GM06990 (cell line): Measurements from ENCODE around the gene SLC35E2B.

ENCODE experiments used
- DNase-seq: peaks from one replicate; pipeline ENCODE4 v3.0.0-alpha.2; 2011; ENCODE audit not compliant: insufficient read length; ENCODE audit errors: extremely low read depth
- H3K27me3 ChIP-seq: replicated peaks from 2 replicates; pipeline ENCODE4 v1.6.0; 2011; ENCODE audit warnings: low read length; ENCODE audit not compliant: control insufficient read depth, insufficient read depth
- H3K36me3 ChIP-seq: 2 replicates; pipeline ENCODE4 v1.5.1; 2011; ENCODE audit warnings: low read length; ENCODE audit not compliant: control insufficient read depth, insufficient read depth
- H3K4me3 ChIP-seq: replicated peaks from 2 replicates; pipeline ENCODE4 v1.5.1; 2011; ENCODE audit warnings: low read depth, mild to moderate bottlenecking, control low read depth, low read length
- CTCF ChIP-seq: IDR thresholded peaks from 2 replicates; pipeline ENCODE4 v1.5.1; 2011; ENCODE audit warnings: low read length, control low read depth, mild to moderate bottlenecking, inconsistent platforms; ENCODE audit not compliant: insufficient read depth, poor library complexity, severe bottlenecking

SLC35E2B gene

GRCh38 chr1:1630965-1631781 is 61.4 kb downstream of the SLC35E2B start:
- DNase-seq, result peak; percentile 15
- H3K27me3 ChIP-seq, result no peaks in the 10 kb centered on the region; the same call in 1 of the 2 replicates
- no peaks in the 10 kb centered on the region for H3K36me3 ChIP-seq
- no peak for TF ChIP-seq CTCF
- H3K4me3 ChIP-seq, result no peak overlapping the region

DNA sequence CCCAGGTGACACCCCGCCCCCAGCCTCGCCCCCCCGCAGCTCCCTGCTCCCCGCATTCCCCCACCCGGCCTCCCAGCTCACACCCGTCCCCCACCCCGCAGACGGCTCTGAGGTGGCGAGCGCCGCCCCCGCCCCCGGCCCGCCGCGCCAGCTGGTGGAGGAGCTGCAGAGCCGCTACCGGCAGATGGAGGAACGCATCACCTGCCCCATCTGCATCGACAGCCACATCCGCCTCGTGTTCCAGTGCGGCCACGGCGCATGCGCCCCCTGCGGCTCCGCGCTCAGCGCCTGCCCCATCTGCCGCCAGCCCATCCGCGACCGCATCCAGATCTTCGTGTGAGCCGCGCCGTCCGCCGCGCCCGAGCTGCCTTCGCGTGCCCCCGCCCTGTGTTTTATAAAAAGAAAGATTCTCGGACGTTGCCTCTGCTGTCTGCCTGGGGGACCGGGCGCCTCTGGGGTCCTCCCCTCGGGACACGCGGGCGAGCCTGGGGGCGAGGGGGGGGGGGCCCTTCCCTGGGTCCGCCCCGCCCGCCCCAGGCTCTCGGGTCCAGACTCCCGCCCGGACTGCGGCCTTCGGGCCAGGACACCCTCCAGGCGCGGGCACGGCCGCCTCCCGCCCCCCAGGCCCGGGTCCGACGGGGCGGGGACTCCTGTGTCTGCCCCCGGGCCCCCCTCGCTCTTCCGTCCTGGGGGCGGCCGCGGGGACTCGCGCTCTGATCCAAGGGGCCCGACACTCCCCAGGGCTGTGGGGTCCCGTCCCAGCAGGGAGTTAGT is 62.2 kb downstream of the SLC35E2B start:
- DNase-seq, result peak; percentile 98
- Histone ChIP-seq H3K36me3 (no peaks in the 10 kb centered on the region), H3K4me3 (peak overlapping the region; percentile 25), H3K27me3 (no peaks in the 10 kb centered on the region; the same call in 1 of the 2 replicates)
- no peak for TF ChIP-seq CTCF

DNA sequence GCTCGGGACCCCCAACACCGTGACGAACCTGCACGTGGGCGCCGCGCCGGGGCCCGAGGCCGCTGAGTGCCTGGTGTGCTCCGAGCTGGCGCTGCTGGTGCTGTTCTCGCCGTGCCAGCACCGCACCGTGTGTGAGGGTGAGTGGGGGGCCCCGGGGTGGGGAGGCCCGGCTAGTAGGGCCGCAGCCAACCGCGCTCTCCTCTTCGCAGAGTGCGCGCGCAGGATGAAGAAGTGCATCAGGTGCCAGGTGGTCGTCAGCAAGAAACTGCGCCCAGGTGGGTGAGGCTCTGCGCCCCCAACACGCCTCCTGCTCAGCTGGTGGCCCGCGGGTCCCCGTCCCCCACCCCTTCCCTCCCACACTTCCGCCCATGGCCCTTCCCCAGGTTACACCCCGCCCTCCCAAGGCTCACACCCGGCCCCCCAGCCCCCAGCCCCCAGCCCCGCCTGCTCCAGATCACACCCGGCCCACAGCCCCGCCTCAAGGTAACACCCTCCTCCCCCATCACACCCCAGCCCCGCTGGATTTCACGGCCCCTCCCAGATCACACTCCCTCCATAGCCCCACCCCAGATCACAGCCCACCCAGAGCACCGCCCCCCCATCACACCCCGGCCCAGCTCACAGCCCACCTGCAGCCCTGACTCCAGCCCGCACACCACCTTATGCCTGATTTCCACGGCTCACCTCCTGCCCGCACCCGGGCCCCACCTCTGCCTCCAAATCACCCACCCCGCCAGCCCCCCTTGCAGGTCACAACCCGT is 63.0 kb downstream of the SLC35E2B start:
- DNase-seq, result peak; percentile 42
- Histone ChIP-seq H3K36me3 (no peaks in the 10 kb centered on the region), H3K4me3 (peak overlapping the region; percentile 25), H3K27me3 (no peaks in the 10 kb centered on the region; the same call in 1 of the 2 replicates)
- TF ChIP-seq CTCF, result no peak

DNA sequence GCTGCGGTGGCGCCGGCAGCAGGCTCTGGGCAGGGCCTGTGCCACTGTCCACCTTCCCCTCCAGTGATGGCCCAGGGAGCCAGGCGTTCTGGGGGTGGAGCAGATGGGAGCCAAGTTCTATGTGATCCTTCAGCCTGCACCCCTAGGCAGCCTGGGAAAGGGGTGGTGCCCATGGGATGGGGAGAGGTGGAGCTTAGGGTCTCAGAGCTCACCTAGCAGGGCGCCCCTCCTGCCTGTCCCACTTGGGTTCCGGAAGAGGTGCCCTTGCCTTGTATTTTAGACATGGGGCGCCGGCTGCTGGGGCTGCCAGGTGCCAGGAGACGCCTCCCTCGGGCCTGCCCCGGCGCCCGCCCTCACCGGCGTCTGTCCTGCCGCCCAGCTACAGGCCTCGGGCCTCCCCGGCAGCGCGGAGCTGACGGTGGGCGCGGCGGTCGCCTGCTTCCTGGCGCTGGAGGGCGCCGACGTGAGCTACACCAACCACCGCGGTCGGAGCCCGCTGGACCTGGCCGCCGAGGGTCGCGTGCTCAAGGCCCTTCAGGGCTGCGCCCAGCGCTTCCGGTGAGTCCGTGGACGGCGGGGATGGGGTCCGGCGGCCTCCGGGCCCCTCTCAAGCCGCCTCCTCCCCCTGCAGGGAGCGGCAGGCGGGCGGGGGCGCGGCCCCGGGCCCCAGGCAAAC is 63.7 kb downstream of the SLC35E2B start:
- Histone ChIP-seq H3K27me3 (no peaks in the 10 kb centered on the region; the same call in 1 of the 2 replicates), H3K4me3 (peak overlapping the region; percentile 5), H3K36me3 (no peaks in the 10 kb centered on the region)
- peak; percentile 40 for DNase-seq
- TF ChIP-seq CTCF, result no peak
